ENCODE measurements around the gene MRPL40.

Gene MRPL40

GRCh38 chr22:19463491-19464469 is 31.4 kb downstream of the MRPL40 start:
- no peak for DNase-seq (ENCODE audit: low spot score)

- DNase-seq (ENCODE audit: low spot score) = no peak
Observed at GRCh38 chr22:19464546-19464945, 32.2 kb downstream of the MRPL40 start.

GRCh38 chr22:19464975-19465374 is 32.6 kb downstream of the MRPL40 start:
- DNase-seq (ENCODE audit: low spot score) = no peak

- DNase-seq (ENCODE audit: low spot score) = no peak
Observed at GRCh38 chr22:19466126-19466716, 33.9 kb downstream of the MRPL40 start.

GRCh38 chr22:19466848-19467752 is 34.8 kb downstream of the MRPL40 start:
- DNase-seq (ENCODE audit: low spot score) = no peak

GRCh38 chr22:19467912-19468311 is 35.6 kb downstream of the MRPL40 start:
- DNase-seq (ENCODE audit: low spot score) = no peak

GRCh38 chr22:19469421-19469820 is 37.1 kb downstream of the MRPL40 start:
- no peak for DNase-seq (ENCODE audit: low spot score)

GRCh38 chr22:19470010-19470409 is 37.7 kb downstream of the MRPL40 start:
- DNase-seq (ENCODE audit: low spot score) = no peak

GRCh38 chr22:19471572-19471971 is 39.2 kb downstream of the MRPL40 start:
- no peak for DNase-seq (ENCODE audit: low spot score)

GRCh38 chr22:19472233-19472632 is 39.9 kb downstream of the MRPL40 start:
- no peak for DNase-seq (ENCODE audit: low spot score)

- DNase-seq (ENCODE audit: low spot score) = no peak
Observed at GRCh38 chr22:19473578-19473977, 41.2 kb downstream of the MRPL40 start.

GRCh38 chr22:19476023-19476422 is 43.7 kb downstream of the MRPL40 start:
- no peak for DNase-seq (ENCODE audit: low spot score)

GRCh38 chr22:19477321-19478044 is 45.1 kb downstream of the MRPL40 start:
- peak; percentile 15 for DNase-seq (ENCODE audit: low spot score)

GRCh38 chr22:19478045-19478900 is 45.9 kb downstream of the MRPL40 start:
- DNase-seq (ENCODE audit: low spot score) = peak; percentile 6

GRCh38 chr22:19478901-19479354 is 46.6 kb downstream of the MRPL40 start, which contains the start of gene UFD1:
UFD1 (minus strand) TSS chr22:19479193; CDS start chr22:19479085, 108 bp downstream.
- peak; percentile 76 for DNase-seq (ENCODE audit: low spot score)

- DNase-seq (ENCODE audit: low spot score) = peak; percentile 97
Observed at GRCh38 chr22:19479355-19480172, 47.2 kb downstream of the MRPL40 start, which contains the start of gene CDC45. CDC45 (plus strand) TSS chr22:19479920; CDS start chr22:19479969, 49 bp downstream.

GRCh38 chr22:19480173-19480568 is 47.8 kb downstream of the MRPL40 start:
- DNase-seq (ENCODE audit: low spot score) = no peak

- no peak for DNase-seq (ENCODE audit: low spot score)
Observed at GRCh38 chr22:19480789-19481188, 48.4 kb downstream of the MRPL40 start.

- no peak for DNase-seq (ENCODE audit: low spot score)
Observed at GRCh38 chr22:19482297-19482696, 50.0 kb downstream of the MRPL40 start.

Data from CD4-positive, alpha-beta T cell treated with Interleukin-2 at 100 ng/mL for 4 hours (primary cell).